HG03342 (cell line): ENCODE results near the gene PSMB2.

ENCODE experiments used
- ATAC-seq: cut with Tn5 transposase; IDR thresholded peaks from one replicate; pipeline ENCODE4 v1.9.1; 2021; ENCODE audit warnings: mild to moderate bottlenecking, moderate library complexity; ENCODE audit not compliant: unreplicated experiment

PSMB2 gene

DNA sequence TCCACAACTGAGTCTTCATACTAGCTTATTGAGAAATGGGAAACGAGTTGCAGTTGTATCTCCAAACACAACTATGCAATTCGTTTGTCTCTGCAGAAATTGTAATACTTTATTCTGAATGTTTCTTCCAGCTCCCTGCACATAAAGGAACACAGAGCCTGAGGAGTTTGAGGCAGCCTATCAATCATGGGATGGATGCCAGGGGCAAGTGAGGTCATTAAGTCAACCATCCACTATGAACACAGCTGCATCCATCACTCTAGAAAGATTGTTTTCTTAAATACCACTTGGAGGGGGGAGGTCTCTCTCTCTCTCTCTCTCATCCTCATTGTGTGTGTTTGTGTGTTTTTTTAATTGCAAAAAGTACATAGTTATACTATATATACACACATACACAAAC lies 2.9 kb upstream of the PSMB2 start:
- ATAC-seq = no peak

DNA sequence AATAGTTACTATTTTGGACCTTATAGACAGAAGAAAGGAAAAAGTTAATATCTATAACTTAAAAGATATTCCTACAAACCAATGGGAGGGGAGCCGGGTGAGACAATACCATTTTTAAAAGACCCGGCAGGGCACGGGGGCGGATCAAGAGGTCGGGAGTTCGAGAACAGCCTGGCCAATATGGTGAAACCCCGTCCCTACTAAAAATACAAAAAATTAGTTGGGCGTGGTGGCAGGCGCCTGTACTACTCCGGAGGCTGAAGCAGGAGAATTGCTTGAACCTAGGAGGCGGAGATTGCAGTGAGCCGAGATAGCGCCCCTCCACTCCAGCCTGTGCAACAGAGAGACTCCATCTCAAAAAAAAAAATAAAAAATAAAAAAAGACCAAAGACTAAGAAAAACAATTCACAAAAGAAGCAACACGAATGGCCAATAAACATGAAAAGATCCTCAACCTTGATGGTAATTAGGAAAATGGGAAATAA lies 1.2 kb upstream of the PSMB2 start:
- ATAC-seq = no peak

DNA sequence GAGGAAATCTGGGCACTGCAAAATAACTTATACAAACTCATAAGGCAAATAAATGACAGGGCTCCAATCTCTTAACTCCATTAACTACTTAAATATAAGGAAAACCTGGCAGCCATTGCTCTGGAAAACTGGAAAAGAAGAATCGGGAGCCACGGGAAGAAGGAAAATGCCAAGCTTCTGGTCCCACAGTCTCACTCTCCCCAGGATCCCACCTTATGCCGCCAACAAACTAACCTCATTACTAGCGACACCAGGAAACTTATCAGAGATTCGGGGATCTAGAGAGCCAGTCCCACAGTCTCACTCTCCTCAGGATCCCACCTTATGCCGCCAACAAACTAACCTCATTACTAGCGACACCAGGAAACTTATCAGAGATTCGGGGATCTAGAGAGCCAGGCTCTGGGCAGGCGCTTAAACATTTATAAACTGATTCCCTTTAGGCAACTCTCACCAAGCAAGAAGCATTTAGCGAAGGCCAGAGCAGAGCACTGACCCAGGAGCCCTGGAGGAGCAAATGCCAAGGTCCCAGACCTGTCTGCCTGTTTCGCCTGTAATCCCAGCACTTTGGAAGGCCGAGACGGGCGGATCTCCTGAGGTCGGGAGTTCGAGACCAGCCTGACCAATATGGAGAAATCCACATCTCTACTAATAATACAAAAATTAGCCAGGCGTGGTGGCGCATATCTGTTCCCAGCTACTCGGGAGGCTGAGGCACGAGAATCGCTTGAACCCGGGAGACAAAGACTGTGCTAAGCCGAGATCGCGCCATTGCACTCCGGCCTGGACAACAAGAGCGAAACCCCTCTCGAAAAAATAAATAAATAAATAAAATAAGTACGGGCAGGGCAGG lies 720 bp downstream of the PSMB2 start:
- ATAC-seq = no peak

DNA sequence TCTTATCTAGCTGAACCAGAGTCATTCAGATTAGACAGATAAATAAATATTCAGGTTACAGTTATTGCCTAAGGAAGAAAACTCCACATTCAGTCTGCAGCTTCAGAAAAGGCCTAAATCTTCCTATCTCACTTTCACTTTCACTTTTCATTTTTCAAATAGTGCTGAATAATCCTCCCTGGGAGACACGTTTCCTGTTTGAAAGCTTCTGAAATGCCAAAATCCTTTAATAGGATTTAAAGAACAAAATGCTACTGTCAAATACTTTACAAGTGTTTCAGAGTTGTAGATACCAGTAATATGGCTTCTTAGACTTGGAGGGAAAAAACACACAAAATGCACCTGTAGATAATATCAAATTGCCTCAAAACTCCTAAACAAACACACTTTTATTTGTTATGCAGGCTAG lies 3.9 kb downstream of the PSMB2 start:
- ATAC-seq = no peak

DNA sequence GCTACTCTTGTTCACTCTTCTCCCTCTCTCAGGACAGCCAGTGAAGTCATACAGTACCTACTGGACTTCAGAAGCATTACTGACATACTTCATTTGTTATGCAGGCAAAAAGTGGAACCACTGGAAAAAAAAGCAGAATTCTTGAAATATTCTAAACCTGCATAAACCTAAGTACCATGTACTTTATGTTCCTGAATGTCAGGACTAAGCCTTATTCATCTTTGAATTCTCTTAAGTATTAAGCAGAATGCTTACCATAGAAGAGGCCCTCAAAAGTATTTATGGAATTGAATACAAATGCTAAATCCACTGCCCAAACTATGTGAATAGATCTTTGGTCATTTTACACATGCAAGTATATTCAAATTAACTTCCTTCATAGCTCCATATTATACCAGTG lies 7.8 kb downstream of the PSMB2 start:
- ATAC-seq = no peak

DNA sequence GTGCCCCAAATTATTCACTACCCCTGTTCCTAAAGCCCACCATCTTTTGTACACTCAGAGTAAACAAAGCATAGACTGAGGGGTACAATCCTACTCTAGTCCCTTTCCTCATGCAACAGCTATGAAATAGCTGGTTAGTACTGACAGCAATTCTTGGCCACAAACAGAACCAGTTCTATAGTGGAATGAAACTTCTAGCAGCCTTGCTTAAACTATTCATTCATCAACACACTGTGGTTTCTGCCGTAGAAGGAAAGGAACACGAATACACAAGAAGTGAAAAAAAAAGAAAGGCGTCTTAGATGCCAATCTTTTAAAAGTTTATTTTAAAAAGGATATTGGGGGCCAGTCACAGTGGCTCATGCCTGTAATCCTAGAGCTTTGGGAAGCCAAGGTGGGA lies 9.9 kb downstream of the PSMB2 start:
- no peak for ATAC-seq

DNA sequence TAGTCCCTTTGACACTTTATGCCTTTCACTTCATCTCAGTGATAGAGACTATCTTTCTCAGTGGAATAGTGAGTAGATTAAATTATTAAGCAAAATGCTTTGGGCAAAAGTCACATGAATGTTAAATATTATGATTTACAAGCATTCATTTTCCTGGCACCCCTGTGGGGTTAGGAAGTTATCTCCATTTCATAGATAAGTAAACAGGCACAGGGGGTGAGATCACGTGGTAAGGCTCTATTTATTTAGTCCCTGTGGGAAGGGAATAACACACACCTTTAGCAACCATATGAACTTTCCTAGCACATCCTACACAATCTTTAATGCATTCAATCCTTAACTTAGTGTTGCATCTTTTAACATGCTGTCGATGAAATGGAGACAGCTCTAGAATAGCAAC lies 12.3 kb downstream of the PSMB2 start:
- no peak for ATAC-seq

DNA sequence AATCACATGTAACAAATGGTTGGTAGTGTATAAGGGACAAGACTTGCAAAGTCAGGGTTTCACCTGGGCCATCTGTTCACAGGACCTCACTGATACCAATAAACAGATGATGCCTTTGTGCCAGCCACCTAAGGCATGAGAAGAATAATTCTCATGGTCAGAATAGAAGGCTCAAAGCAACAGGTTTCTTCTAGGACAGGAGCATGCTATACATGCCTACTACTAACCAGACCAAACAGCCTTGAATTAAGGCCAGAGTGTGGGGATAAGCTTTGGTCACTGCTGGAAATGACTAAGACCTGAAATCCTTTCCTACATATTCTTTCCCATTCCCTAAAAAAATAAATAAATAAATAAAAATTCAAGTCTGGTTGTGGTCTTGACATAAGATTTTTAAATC lies 17.5 kb downstream of the PSMB2 start:
- no peak for ATAC-seq

DNA sequence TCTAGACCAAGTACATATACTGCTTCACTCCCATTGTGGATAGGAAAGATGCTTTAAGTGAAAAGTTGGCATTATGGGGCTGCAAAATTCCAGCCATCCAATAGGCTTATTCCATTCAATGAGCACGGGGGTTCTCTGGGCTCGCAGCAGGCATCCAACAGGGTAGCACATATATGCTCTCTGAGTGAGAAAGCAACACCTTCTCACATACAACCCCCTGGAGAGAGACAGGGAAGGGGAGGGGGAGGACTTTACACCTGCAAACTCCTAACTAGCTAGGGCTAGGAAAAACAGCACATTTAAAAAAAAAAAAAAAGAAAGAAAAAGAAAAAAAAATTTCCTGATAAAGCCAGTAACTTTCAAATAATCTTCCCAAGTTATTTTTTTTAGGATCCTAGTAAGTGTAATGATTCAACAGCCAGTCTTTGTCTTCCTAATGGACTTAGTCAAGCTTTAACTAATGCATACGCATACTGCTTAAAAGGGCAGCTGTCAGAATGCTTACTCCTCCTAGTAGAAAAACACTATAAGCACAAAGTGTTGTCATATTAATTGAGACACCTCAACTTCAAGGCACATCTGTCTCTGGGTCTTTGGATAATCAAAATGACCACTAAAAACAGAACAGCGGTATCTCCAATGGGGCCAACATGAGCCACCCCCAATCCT lies 18.7 kb downstream of the PSMB2 start:
- ATAC-seq = no peak

DNA sequence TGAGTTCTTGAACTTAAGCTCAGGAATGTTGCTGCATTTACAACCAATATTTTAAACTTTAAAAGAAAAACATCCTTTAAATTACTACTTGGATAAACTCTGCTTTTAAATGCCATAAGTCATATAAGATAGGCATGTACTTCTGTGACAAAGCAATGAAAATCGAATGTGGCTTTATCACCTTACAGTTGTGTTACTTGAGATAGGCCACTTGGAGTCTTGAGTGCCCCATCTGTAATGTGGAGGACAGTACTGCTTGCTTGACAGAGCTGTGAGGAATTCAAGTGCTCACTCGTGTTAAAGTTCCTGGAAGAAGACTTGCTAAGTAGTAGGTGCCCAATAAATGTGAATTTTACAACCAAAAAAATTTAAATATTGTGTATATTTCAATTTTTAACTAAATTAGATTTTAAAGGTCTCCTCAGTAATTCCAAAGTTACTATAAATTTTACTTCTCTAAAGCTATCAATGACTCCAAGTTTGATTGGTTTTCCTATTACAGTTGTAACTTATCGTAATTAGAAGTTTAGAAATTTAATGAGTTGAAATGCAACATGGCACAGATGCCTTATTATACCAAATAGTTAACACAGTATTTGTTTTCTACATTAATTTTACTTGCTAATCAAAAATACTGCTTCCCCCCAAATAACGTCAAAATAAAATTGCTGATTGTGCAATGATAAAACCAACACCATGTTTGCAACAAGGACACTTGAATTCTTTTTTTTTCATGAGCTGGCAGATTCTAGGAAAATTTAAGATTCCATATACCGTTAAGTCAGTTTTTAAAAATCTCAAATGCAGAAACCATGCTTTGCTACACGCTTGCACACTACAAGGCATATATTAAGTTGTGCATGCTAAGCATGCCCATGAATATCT lies 21.8 kb downstream of the PSMB2 start:
- ATAC-seq = no peak

DNA sequence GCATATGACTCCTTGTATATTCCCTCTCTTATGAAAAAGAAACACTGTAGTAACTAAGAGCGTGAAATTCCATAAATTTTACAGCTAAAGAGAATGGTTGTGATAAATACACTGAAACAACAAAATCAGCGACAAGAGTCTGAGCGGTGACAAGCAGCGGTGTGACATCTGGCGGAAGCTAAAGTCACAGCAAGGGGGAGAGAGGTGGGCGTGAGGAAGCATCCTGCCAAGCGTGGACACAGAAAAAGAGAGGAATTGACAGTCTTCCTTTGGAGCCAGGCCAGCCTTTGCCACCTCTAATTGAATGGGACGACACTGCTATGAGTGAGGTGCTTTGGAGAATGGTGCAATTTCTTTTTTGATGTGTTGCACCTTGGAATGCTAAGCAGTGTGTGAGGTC lies 25.9 kb downstream of the PSMB2 start:
- no peak for ATAC-seq

DNA sequence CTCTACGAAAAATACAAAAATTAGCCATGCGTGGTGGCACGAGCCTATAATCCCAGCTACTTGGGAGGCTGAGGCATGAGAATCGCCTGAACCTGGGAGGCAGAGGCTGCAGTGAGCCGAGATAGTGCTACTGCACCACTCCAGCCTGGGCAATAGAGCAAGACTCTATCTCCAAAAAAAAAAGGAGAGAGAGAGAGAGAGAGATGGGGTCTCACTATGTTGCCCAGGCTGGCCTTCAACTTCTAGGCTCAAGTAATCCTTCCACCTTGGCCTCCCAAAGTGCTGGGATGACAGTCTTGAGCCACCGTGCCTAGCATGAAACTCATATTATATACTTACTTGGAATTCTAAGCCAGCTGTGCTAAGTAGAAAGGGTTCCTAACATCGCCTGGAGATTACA lies 29.7 kb downstream of the PSMB2 start:
- ATAC-seq = no peak

DNA sequence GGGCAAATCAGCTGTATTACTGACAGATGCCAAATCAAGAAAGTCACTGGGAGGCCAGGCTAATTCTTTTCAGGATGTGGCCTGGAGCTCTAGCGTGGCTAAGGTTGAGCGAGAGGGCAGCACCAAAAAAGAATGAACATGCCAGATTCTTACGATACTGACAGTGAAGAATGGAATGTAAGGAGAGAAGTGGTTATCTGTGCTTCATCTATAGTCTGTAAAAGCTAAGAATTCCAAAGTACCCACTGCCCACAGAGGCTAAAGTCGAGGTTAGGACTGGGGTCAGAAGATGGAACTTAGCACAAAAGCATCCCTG lies 35.5 kb downstream of the PSMB2 start:
- ATAC-seq = no peak

DNA sequence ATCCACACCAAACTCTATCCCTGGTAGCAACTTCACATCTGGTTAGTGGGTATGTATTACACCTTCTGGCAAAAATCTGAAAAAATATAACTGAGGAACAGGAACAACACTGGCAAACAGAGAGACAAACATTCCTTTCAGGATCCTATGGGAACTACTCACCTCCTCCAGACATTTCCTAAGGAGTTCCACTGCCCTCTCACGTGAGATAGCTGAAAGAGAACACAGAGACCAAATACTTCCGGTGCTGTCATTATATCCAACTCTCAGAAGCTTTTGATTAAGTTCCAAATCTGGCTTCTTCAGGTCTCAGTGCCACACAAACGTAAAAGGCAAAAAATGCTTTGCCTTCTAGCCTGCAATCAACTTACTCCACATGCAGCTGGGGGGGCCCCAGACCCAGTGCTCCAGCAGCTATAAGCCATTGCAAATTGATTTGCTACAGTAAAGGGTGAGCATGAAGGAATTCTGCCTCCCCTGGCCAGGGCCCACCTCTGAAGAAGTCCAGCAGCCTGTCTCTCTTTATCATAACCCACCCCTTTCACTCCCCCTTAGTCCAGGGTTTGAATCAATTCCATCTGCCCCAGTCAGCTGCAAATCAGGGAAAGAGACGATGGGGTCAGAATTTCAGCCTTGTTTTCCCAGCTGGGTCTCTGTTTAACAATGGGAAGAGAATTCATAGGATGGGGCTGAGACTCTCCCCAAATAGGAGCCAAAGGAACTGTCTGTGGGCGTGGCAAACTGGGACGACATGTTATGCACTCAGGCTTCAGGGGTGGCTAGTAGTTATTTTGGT lies 36.1 kb downstream of the PSMB2 start:
- no peak for ATAC-seq

DNA sequence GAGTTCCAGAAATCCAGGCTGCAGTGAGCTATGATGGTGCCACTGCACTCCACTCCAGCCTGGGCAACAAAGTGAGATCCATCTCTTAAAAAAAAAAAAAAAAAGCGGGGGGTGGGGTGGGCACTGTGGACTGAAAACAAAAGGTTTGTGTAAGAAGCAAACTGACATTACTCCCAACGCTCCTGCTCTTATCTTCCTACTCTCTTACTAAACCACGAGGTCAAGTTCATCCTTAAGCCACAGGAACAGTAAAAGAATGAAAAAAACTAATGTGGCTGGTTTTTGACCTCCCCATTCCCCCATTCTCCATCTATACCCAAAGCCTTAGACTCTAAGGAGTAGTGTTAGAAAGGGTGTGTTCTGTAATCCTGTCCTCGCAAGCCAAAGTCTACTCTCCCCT lies 37.4 kb downstream of the PSMB2 start:
- no peak for ATAC-seq

DNA sequence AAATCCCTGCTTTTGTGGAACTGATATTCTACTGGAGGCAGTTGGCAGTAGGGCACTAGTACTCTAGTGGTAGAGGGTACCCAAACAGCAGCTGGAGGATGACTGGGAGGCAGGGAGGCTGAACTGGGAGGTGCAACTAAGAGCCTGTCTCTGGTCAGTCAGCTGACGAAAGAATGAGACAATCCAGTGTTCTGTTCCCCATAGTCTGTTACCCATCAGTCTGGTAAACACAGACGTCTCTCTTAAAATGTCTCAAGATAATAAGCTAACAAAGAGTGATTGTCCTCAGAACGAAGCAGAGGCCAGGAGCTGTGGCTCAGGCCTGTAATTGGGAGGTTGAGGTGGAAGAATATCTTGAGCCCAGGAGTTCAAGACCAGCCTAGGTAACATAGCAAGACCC lies 37.9 kb downstream of the PSMB2 start:
- ATAC-seq = no peak

DNA sequence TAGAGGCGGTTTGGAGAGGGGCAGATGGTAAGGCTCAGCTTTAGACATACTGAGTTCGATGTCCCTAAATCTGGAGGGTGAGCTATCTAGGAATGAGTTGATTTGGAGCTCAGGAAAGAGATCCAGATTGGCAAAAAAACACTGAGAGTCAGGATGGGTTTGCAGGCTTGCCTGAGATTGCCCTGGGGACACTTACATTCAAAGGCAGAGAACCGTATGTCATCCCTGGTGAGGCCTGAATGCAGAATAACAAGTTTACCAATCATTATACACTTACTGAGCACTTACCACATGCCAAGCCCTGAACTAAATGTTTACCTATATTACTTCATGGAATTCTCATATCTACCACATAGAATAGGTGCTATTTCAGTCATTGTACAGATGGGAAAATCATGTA lies 40.7 kb downstream of the PSMB2 start:
- no peak for ATAC-seq

DNA sequence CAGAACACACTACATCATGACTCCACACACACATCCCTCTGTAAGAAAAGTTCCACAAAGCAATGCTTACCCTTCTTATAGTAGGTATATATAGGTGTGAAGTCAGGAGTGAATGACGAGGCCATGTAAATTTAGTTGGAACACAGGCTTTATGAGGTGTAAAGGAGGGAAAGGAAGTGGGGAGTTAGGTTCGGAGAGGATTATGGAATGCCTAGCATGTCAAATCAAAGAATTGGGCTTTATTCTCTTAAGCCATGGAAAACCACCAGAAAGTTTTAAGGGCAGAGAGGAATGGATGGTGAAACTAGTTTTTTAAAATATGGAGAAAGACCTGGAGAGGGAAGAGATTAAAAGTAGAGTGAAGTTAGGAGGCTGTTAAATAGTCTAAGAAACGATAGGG lies 41.9 kb downstream of the PSMB2 start:
- no peak for ATAC-seq

DNA sequence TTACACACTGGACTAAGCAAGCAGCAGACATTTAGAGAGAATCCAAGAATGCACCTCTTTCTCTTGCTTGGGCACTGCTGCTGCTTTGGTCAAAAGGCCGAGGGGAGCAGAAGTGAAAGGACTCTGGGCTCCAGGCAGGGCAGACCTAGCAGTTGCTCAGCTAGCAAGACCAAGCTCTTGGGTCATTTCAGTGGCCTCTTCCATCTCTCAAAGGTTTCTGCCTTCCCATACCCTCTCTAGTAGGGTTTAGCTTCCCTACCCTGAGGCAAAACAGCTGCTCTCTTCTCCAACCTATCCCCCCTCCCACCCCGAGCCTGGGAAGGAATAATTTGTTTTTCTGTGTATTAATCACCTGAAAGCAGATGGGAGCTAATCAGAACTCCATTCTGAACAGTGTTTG lies 42.4 kb downstream of the PSMB2 start:
- no peak for ATAC-seq

DNA sequence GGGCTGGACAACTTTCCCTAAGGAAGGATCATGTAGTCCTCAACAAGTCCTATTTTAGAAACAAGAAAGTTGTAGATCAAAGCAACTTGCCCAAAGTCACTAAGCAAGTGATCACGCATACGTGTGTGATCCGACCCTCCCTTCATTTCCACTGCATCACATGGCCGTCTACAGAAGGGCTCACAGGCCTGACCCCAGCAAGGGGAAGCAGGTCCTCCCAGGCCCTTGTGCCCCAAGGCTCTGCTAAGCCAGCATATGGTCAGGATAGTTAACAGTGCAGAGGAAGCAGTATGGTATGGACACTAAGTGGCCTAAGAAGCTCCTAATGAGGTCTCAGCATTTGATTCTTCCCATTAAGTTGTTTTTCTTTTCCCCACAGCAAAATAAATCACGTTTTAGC lies 43.5 kb downstream of the PSMB2 start:
- no peak for ATAC-seq

DNA sequence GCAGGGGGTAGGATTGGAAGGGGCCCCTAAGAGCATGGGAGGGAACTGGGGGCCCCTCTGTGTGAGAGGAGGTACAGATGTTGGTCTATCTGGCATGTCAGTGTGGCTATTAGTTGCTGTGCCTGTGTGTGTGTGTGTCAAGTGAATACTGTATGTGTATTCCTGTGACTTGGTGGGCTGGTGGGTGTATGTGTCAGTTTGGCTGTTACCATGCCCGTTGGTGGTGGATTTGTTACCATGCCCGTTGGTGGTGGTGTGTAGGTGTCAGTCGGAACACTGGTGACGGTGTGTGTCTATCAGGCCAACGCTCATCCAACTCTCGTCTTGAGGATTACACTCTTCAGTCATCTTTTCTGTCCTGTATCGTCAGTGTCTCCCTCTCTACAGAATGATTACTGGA lies 45.6 kb downstream of the PSMB2 start:
- ATAC-seq = no peak
